GM21786 (cell line): ENCODE data around the gene IAH1.
"Not testable (repeated sequence)": the region's sequence is repeated elsewhere in the genome, so short reads cannot be mapped to it uniquely, and the experiment has no call there.

Experiments used
- ATAC-seq: cut with Tn5 transposase; IDR thresholded peaks from one replicate; pipeline ENCODE4 v1.9.1; 2021; ENCODE audit not compliant: unreplicated experiment

The IAH1 gene

GRCh38 chr2:9473308-9473984 lies 905 bp upstream of the IAH1 start:
- ATAC-seq = no peak

GRCh38 chr2:9473985-9474360 lies 378 bp upstream of the IAH1 start:
- peak; percentile 11 for ATAC-seq

GRCh38 chr2:9477914-9478313 lies 3.6 kb downstream of the IAH1 start:
- no peak for ATAC-seq

- no peak for ATAC-seq
Measured at GRCh38 chr2:9478526-9478925, 4.2 kb downstream of the IAH1 start.

GRCh38 chr2:9480157-9480556 lies 5.8 kb downstream of the IAH1 start:
- ATAC-seq = no peak

- ATAC-seq = no peak
Measured at GRCh38 chr2:9483107-9483506, 8.8 kb downstream of the IAH1 start.

GRCh38 chr2:9484533-9484932 lies 10.2 kb downstream of the IAH1 start:
- no peak for ATAC-seq

GRCh38 chr2:9488583-9489547 lies 14.5 kb downstream of the IAH1 start:
- ATAC-seq = no peak

- ATAC-seq = no peak
Measured at GRCh38 chr2:9490789-9491188, 16.4 kb downstream of the IAH1 start.

- ATAC-seq = no peak
Measured at GRCh38 chr2:9492927-9493326, 18.6 kb downstream of the IAH1 start.

- ATAC-seq = no peak
Measured at GRCh38 chr2:9493478-9493877, 19.1 kb downstream of the IAH1 start.

GRCh38 chr2:9494081-9494480 lies 19.7 kb downstream of the IAH1 start:
- ATAC-seq = no peak

- no peak for ATAC-seq
Measured at GRCh38 chr2:9497017-9497416, 22.7 kb downstream of the IAH1 start.

- ATAC-seq = no peak
Measured at GRCh38 chr2:9498210-9498609, 23.9 kb downstream of the IAH1 start.

- no peak for ATAC-seq
Measured at GRCh38 chr2:9508931-9509330, 34.6 kb downstream of the IAH1 start.

GRCh38 chr2:9513946-9514345 lies 39.6 kb downstream of the IAH1 start:
- not testable (repeated sequence) for ATAC-seq

GRCh38 chr2:9517118-9517782 lies 42.9 kb downstream of the IAH1 start:
- ATAC-seq = no peak

GRCh38 chr2:9518163-9518562 lies 43.8 kb downstream of the IAH1 start:
- ATAC-seq = no peak

- no peak for ATAC-seq
Measured at GRCh38 chr2:9518780-9519179, 44.4 kb downstream of the IAH1 start.

- ATAC-seq = no peak
Measured at GRCh38 chr2:9519250-9519649, 44.9 kb downstream of the IAH1 start.

- ATAC-seq = no peak
Measured at GRCh38 chr2:9524291-9524690, 49.9 kb downstream of the IAH1 start.

- ATAC-seq = no peak
Measured at GRCh38 chr2:9525266-9525665, 50.9 kb downstream of the IAH1 start.
